ENCODE data around the gene ADAMTS12.

ADAMTS12 gene

GRCh38 chr5:33675958-33676464 lies 215.8 kb downstream of the ADAMTS12 start:
- no peak overlapping the region for H3K14ac ChIP-seq (ENCODE audit: low read length)
- no peak overlapping the region for H3K4ac ChIP-seq (ENCODE audit: low read length)
- no peak overlapping the region for H3K4me3 ChIP-seq (ENCODE audit: low read length in 2 of 2)
- no peak overlapping the region for H2AK5ac ChIP-seq (ENCODE audit: low read depth, low read length)
- H3K9ac ChIP-seq (ENCODE audit: low read depth, low read length, poor library complexity) = no peak overlapping the region
- no peak overlapping the region for H2BK5ac ChIP-seq (ENCODE audit: low read length)
- no peak overlapping the region for H4K91ac ChIP-seq (ENCODE audit: low read depth, low read length, poor library complexity)
- WGBS, 2 donors (ENCODE audit: extremely low coverage in 2 of 2, insufficient read length in 2 of 2, insufficient replicate concordance in 1 of 2) = no CpG with 5 or more reads among the region's 3 CpGs
- no peak overlapping the region for H2BK15ac ChIP-seq (ENCODE audit: low read length)
- no peak overlapping the region for H2BK12ac ChIP-seq (ENCODE audit: low read length)
- peaks cover 1 to 7% of the 10 kb centered on the region in 2 donors for H3K9me3 ChIP-seq (replicated peaks in 1 of 2; ENCODE audit: control insufficient read depth in 2 of 2, insufficient read depth in 1 of 2, low read depth in 1 of 2, low read length in 2 of 2)
- no peak overlapping the region for H3K23ac ChIP-seq (ENCODE audit: low read depth, low read length, poor library complexity)
- H3K4me2 ChIP-seq (ENCODE audit: insufficient read depth, low read length, poor library complexity, severe bottlenecking) = no peak overlapping the region
- H3K79me1 ChIP-seq (ENCODE audit: low read depth, low read length) = no peaks in the 10 kb centered on the region
- H4K8ac ChIP-seq (ENCODE audit: low read depth, low read length) = no peak overlapping the region
- peaks cover 4 to 62% of the 10 kb centered on the region in 2 donors for H3K36me3 ChIP-seq (replicated peaks in 1 of 2; ENCODE audit: control insufficient read depth in 2 of 2, insufficient read depth in 2 of 2, low read length in 2 of 2)
- H3K4me1 ChIP-seq (ENCODE audit: control insufficient read depth in 2 of 2, insufficient read depth in 1 of 2, low read depth in 1 of 2, low read length in 2 of 2) = no peaks in the 10 kb centered on the region
- H2AFZ ChIP-seq (ENCODE audit: low read length) = no peak overlapping the region
- H3K18ac ChIP-seq (ENCODE audit: low read length) = no peak overlapping the region
- no peaks in the 10 kb centered on the region for H3K27me3 ChIP-seq (ENCODE audit: control insufficient read depth in 3 of 3, insufficient read depth in 3 of 3, low read depth in 1 of 3, low read length in 3 of 3)
- H2BK120ac ChIP-seq (ENCODE audit: low read depth, low read length) = no peak overlapping the region
- no peak overlapping the region for H3K27ac ChIP-seq (replicated peaks; ENCODE audit: low read length)
- no peak for DNase-seq (ENCODE audit: low spot score)

DNA sequence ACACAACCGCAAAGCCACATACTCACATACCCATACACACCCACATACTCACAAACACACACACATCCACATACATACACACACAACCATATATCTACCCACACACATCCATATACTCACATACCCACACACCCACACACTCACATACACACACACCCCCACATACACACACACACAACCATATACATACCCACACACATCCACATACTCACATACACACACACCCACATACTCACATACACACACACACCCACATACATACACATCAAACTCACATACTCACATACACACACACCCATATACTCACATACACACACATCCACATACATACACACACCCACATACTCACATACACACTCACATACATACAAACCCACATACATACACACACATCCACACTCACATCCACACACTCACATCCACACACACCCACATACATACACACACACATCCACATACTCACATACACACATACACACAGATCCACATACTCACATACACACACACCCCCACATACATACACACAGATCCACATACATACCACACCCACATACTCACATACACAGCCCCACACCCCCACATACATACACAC lies 220.0 kb downstream of the ADAMTS12 start:
- no peak overlapping the region for H2AK5ac ChIP-seq (ENCODE audit: low read depth, low read length)
- H3K9me3 ChIP-seq (replicated peaks in 1 of 2; ENCODE audit: control insufficient read depth in 2 of 2, insufficient read depth in 1 of 2, low read depth in 1 of 2, low read length in 2 of 2) = peaks cover 1 to 5% of the 10 kb centered on the region in 2 donors
- H3K27me3 ChIP-seq (ENCODE audit: control insufficient read depth in 3 of 3, insufficient read depth in 3 of 3, low read depth in 1 of 3, low read length in 3 of 3) = no peaks in the 10 kb centered on the region
- DNase-seq (ENCODE audit: low spot score) = no peak
- H3K27ac ChIP-seq (replicated peaks; ENCODE audit: low read length) = no peak overlapping the region
- H3K9ac ChIP-seq (ENCODE audit: low read depth, low read length, poor library complexity) = peak overlapping the region; percentile 65
- no peak overlapping the region for H2BK15ac ChIP-seq (ENCODE audit: low read length)
- H2BK5ac ChIP-seq (ENCODE audit: low read length) = no peak overlapping the region
- no peak overlapping the region for H4K91ac ChIP-seq (ENCODE audit: low read depth, low read length, poor library complexity)
- no peak overlapping the region for H4K8ac ChIP-seq (ENCODE audit: low read depth, low read length)
- no peaks in the 10 kb centered on the region for H3K79me1 ChIP-seq (ENCODE audit: low read depth, low read length)
- peak overlapping the region in 1 of 2 donors; percentile 28 for H3K4me3 ChIP-seq (ENCODE audit: low read length in 2 of 2)
- H3K23ac ChIP-seq (ENCODE audit: low read depth, low read length, poor library complexity) = no peak overlapping the region
- no peak overlapping the region for H2AFZ ChIP-seq (ENCODE audit: low read length)
- no peak overlapping the region for H3K18ac ChIP-seq (ENCODE audit: low read length)
- no peak overlapping the region for H2BK12ac ChIP-seq (ENCODE audit: low read length)
- WGBS, 2 donors (ENCODE audit: extremely low coverage in 2 of 2, insufficient read length in 2 of 2, insufficient replicate concordance in 1 of 2) = 100% methylated on average over 1 of the region's 1 CpG; no CpG with 5 or more reads in 1 of the 2 donors
- no peaks in the 10 kb centered on the region for H3K4me1 ChIP-seq (ENCODE audit: control insufficient read depth in 2 of 2, insufficient read depth in 1 of 2, low read depth in 1 of 2, low read length in 2 of 2)
- H3K36me3 ChIP-seq (replicated peaks in 1 of 2; ENCODE audit: control insufficient read depth in 2 of 2, insufficient read depth in 2 of 2, low read length in 2 of 2) = peaks cover 2 to 33% of the 10 kb centered on the region in 2 donors
- no peak overlapping the region for H3K4ac ChIP-seq (ENCODE audit: low read length)
- no peak overlapping the region for H2BK120ac ChIP-seq (ENCODE audit: low read depth, low read length)
- H3K4me2 ChIP-seq (ENCODE audit: insufficient read depth, low read length, poor library complexity, severe bottlenecking) = no peak overlapping the region
- no peak overlapping the region for H3K14ac ChIP-seq (ENCODE audit: low read length)

DNA sequence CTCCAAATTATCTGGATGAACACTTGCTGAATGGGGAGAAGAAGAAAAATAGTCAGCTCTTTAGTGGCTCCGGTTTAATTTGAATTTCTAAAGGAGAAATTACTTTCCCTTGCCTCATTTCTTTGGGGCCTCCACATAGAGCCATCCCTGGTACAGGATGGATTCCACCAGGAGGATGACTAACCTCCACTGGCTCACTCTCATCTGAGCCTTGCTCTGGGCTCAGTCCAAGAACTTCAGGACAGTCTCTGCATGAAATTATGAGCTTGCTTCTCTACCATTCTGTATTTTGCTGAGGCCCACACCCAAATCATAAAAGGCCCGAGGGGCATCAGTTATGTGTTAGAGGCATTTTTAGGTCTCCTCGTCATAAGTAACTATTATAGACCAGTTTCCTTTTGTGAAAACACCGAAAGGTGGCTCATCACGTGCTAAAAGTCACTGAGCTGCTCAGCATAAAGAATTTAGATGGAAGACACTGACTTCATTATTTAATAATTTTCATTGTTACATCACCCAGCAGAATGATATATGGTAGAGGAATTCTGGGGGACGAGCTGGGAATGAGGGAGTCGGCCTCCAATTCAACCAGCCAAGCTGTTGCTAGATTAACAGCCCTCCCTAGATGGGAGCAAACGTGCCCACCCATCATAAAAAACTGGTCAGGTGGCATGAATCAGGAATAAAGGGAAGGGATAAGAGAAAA lies 228.9 kb downstream of the ADAMTS12 start:
- no peak overlapping the region for H3K23ac ChIP-seq (ENCODE audit: low read depth, low read length, poor library complexity)
- no peak overlapping the region for H2BK120ac ChIP-seq (ENCODE audit: low read depth, low read length)
- H3K4me1 ChIP-seq (ENCODE audit: control insufficient read depth in 2 of 2, insufficient read depth in 1 of 2, low read depth in 1 of 2, low read length in 2 of 2) = peaks cover 0 to 3% of the 10 kb centered on the region in 2 donors
- H3K18ac ChIP-seq (ENCODE audit: low read length) = no peak overlapping the region
- H4K91ac ChIP-seq (ENCODE audit: low read depth, low read length, poor library complexity) = no peak overlapping the region
- H3K4me3 ChIP-seq (ENCODE audit: low read length in 2 of 2) = no peak overlapping the region
- DNase-seq (ENCODE audit: low spot score) = no peak
- no peak overlapping the region for H2BK12ac ChIP-seq (ENCODE audit: low read length)
- no peak overlapping the region for H3K4me2 ChIP-seq (ENCODE audit: insufficient read depth, low read length, poor library complexity, severe bottlenecking)
- no peak overlapping the region for H2AK5ac ChIP-seq (ENCODE audit: low read depth, low read length)
- no peaks in the 10 kb centered on the region for H3K79me1 ChIP-seq (ENCODE audit: low read depth, low read length)
- no peak overlapping the region for H3K4ac ChIP-seq (ENCODE audit: low read length)
- H3K27me3 ChIP-seq (ENCODE audit: control insufficient read depth in 3 of 3, insufficient read depth in 3 of 3, low read depth in 1 of 3, low read length in 3 of 3) = no peaks in the 10 kb centered on the region
- no peak overlapping the region for H2AFZ ChIP-seq (ENCODE audit: low read length)
- no peak overlapping the region for H2BK5ac ChIP-seq (ENCODE audit: low read length)
- H2BK15ac ChIP-seq (ENCODE audit: low read length) = no peak overlapping the region
- no peak overlapping the region for H4K8ac ChIP-seq (ENCODE audit: low read depth, low read length)
- WGBS, 2 donors (ENCODE audit: extremely low coverage in 2 of 2, insufficient read length in 2 of 2, insufficient replicate concordance in 1 of 2) = no CpG with 5 or more reads among the region's 8 CpGs
- H3K14ac ChIP-seq (ENCODE audit: low read length) = no peak overlapping the region
- no peaks in the 10 kb centered on the region for H3K9me3 ChIP-seq (replicated peaks in 1 of 2; ENCODE audit: control insufficient read depth in 2 of 2, insufficient read depth in 1 of 2, low read depth in 1 of 2, low read length in 2 of 2)
- H3K27ac ChIP-seq (replicated peaks; ENCODE audit: low read length) = no peak overlapping the region
- H3K36me3 ChIP-seq (replicated peaks in 1 of 2; ENCODE audit: control insufficient read depth in 2 of 2, insufficient read depth in 2 of 2, low read length in 2 of 2) = peaks cover 6 to 39% of the 10 kb centered on the region in 2 donors
- H3K9ac ChIP-seq (ENCODE audit: low read depth, low read length, poor library complexity) = no peak overlapping the region

DNA sequence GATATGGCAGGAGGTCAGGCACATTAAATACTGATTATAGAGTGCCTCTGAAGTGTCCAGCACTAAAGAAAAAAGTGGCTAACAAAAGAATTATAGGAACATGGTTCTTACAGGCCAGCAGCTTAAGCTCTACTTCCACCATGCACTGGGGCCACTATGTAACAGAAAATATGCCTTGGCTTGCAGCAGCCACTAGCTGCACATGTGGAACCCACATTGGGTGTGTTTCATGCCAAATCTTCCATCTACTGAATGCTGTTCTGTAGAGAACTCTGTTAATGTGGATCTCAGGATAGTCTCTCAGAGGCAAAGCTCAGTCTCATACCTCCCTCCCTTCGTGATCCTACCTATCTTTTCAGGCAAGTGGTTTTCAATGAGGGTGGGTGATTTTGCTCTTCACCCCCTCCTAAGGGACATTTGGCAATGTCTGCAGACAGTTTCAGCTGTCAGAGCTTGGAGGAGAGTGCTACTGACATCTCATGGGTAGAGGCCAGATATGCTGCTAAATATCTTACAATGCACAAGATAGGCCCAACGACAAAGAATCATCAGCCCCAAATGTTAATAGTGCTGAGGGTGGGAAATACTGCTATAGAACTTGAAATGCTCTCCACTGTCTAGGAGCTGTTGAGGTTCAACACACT lies 232.1 kb downstream of the ADAMTS12 start:
- Histone ChIP-seq H3K18ac (ENCODE audit: low read length) (no peak overlapping the region), H2BK15ac (ENCODE audit: low read length) (no peak overlapping the region)

More for the DNA sequence above, 232.1 kb downstream of the ADAMTS12 start:
- Histone ChIP-seq H4K8ac (ENCODE audit: low read depth, low read length) (no peak overlapping the region), H2AK5ac (ENCODE audit: low read depth, low read length) (no peak overlapping the region), H2BK12ac (ENCODE audit: low read length) (no peak overlapping the region), H3K4me3 (ENCODE audit: low read length in 2 of 2) (no peak overlapping the region), H3K79me1 (ENCODE audit: low read depth, low read length) (no peaks in the 10 kb centered on the region), H3K23ac (ENCODE audit: low read depth, low read length, poor library complexity) (no peak overlapping the region), H3K27ac (replicated peaks; ENCODE audit: low read length) (no peak overlapping the region), H3K4me1 (ENCODE audit: control insufficient read depth in 2 of 2, insufficient read depth in 1 of 2, low read depth in 1 of 2, low read length in 2 of 2) (peaks cover 0 to 3% of the 10 kb centered on the region in 2 donors), H3K4me2 (ENCODE audit: insufficient read depth, low read length, poor library complexity, severe bottlenecking) (no peak overlapping the region), H3K14ac (ENCODE audit: low read length) (no peak overlapping the region), H3K4ac (ENCODE audit: low read length) (no peak overlapping the region), H3K36me3 (replicated peaks in 1 of 2; ENCODE audit: control insufficient read depth in 2 of 2, insufficient read depth in 2 of 2, low read length in 2 of 2) (peaks cover 7 to 71% of the 10 kb centered on the region in 2 donors), H4K91ac (ENCODE audit: low read depth, low read length, poor library complexity) (no peak overlapping the region), H2BK5ac (ENCODE audit: low read length) (no peak overlapping the region), H2AFZ (ENCODE audit: low read length) (no peak overlapping the region), H3K27me3 (ENCODE audit: control insufficient read depth in 3 of 3, insufficient read depth in 3 of 3, low read depth in 1 of 3, low read length in 3 of 3) (no peaks in the 10 kb centered on the region), H3K9me3 (replicated peaks in 1 of 2; ENCODE audit: control insufficient read depth in 2 of 2, insufficient read depth in 1 of 2, low read depth in 1 of 2, low read length in 2 of 2) (no peaks in the 10 kb centered on the region), H3K9ac (ENCODE audit: low read depth, low read length, poor library complexity) (no peak overlapping the region), H2BK120ac (ENCODE audit: low read depth, low read length) (no peak overlapping the region)
- no peak for DNase-seq (ENCODE audit: low spot score)
- WGBS, 2 donors (ENCODE audit: extremely low coverage in 2 of 2, insufficient read length in 2 of 2, insufficient replicate concordance in 1 of 2) = no CpG with 5 or more reads among the region's 2 CpGs
